Heart left ventricle (tissue), 13 donors: ENCODE results near the gene PPM1L.

ENCODE experiments used
- CTCF ChIP-seq, 12 donors: fragments of 200-600 bp; sonication (generic) in 4 of 12; IDR thresholded peaks; one replicate each; pipeline versions ENCODE4 v1.5.0 to v1.8.0; 2018 to 2022; ENCODE audit warnings: antibody characterized with exemption in 12 of 12, mild to moderate bottlenecking in 5 of 12
- POLR2A ChIP-seq, 2 donors: fragments of 450-650 bp; IDR thresholded peaks; one replicate each; pipeline ENCODE4 v1.6.1; 2017; ENCODE audit warnings: antibody characterized with exemption in 2 of 2, mild to moderate bottlenecking in 2 of 2, moderate library complexity in 2 of 2
- donor health status: ischemic (EF 13 %, LVEDD 7.1; RV severe dilation, severe dysfunction).
- donor health status: DM: no; HTN: yes; CAD: no.
- donor health status: DM: no; HTN: no; CAD: no.
- donor health status: ischemic (EF 25% LVEDD 6.9; RV normal size, moderate dysfunction).
- donor health status: ischemic (EF 25% LVEDD 5.7; RV mildly dilated, moderate dysfunction).
- donor health status: ischemic (EF 35%, LVEDD 5.7; RV mildly dilated, moderate dysfunction).
- donor health status: nonischemic (EF 11% LVEDD 7.7; RV severe dilation, severe dysfunction).
- donor health status: DM: yes; HTN: yes; CAD: no.
- donor health status: PGD.
- donor health status: ischemic (EF 29% LVEDD 5.4; RV normal size, mild dysfunction).
- donor health status: nonischemic (EF 23%, LVEDD 6.1; RV moderate dilation, normal function).

DNA sequence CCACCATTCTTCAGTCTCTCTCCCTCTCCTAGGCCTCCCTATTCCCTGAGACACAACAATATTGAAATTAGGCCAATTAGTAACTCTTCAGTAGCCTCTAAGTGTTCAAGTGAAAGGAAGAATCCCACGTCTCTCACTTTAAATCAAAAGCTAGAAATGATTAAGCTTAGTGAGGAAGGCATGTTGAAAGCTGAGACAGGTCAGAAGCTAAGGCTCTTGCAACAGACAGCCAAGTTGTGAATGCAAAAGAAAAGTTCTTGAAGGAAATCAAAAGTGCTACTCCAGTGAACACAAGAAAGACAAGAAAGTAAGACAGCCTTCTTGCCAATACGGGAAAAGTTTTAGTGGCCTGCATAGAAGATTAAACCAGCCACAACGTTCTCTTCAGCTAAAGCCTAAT lies 41.3 kb downstream of the PPM1L start:
- TF ChIP-seq CTCF (IDR thresholded peaks at IDR 0.05) (no peak), POLR2A (IDR thresholded peaks at IDR 0.05) (no peak)
